PC-9 (cell line): ENCODE results near the gene ALKAL2. TPM values are rescaled to one million over a fixed set of nuclear protein-coding genes. Genes with fewer than 3 reads are reported as not detected.
"Not testable (repeated sequence)": the region's sequence is repeated elsewhere in the genome, so short reads cannot be mapped to it uniquely, and the experiment has no call there.

Source experiments
- BruUV-seq: library from RNA; stranded (reverse); fragments of 400-500 nt; replicated peaks from 2 replicates; lab custom pipeline; 2021; lab: Mats Ljungman, UMichigan
- CTCF ChIA-PET: fragments of 300-600 bp; sonication (Branson Sonifier 250); formaldehyde crosslinking; loops from one replicate; lab custom pipeline; 2022; ENCODE audit warnings: antibody characterized with exemption; lab: Charles Lee
- POLR2A ChIA-PET: fragments of 300-600 bp; sonication (Branson Sonifier 250); formaldehyde crosslinking; loops from one replicate; lab custom pipeline; 2022; ENCODE audit warnings: antibody characterized with exemption; ENCODE audit not compliant: unreplicated experiment; lab: Charles Lee
- DNase-seq, 2 experiments: peaks; one replicate each; pipeline versions ENCODE4 v3.0.0 to v3.0.0-alpha.2; 2015 to 2022; ENCODE audit warnings: mixed read lengths in 1 of 2
- H2AFZ ChIP-seq: fragments of 200-600 bp; sonication (generic); 2 replicates; pipeline ENCODE4 v1.8.1; 2017; ENCODE audit warnings: antibody characterized with exemption
- H3F3A ChIP-seq: fragments of 200-600 bp; sonication (generic); 2 replicates; pipeline ENCODE4 v1.8.1; 2017; ENCODE audit warnings: antibody characterized with exemption, mild to moderate bottlenecking, low read depth; ENCODE audit not compliant: insufficient read depth
- H3K27ac ChIP-seq: fragments of 200-600 bp; sonication (generic); 2 replicates; pipeline ENCODE4 v1.6.1; 2016; ENCODE audit warnings: mixed run types
- H3K27me3 ChIP-seq: fragments of 200-600 bp; sonication (generic); 2 replicates; pipeline ENCODE4 v1.6.1; 2016; ENCODE audit warnings: low read depth, mixed run types; ENCODE audit not compliant: insufficient read depth
- H3K36me3 ChIP-seq: fragments of 200-600 bp; sonication (generic); 2 replicates; pipeline ENCODE4 v1.6.1; 2016; ENCODE audit warnings: low read depth, mixed run types
- H3K4me1 ChIP-seq: fragments of 200-600 bp; sonication (generic); replicated peaks from 2 replicates; pipeline ENCODE4 v1.6.1; 2016; ENCODE audit warnings: mixed run types; ENCODE audit not compliant: insufficient read depth
- H3K4me2 ChIP-seq: fragments of 200-600 bp; sonication (generic); 2 replicates; pipeline ENCODE4 v1.6.1; 2017; ENCODE audit warnings: mixed run types
- H3K4me3 ChIP-seq: fragments of 200-600 bp; sonication (generic); 2 replicates; pipeline ENCODE4 v1.6.1; 2016; ENCODE audit warnings: mixed run types
- H3K79me2 ChIP-seq: fragments of 200-600 bp; sonication (generic); 2 replicates; pipeline ENCODE4 v1.6.1; 2017; ENCODE audit warnings: low read depth, mixed run types
- H3K9me2 ChIP-seq: fragments of 200-600 bp; sonication (generic); 2 replicates; pipeline ENCODE4 v1.8.1; 2017; ENCODE audit warnings: mild to moderate bottlenecking; ENCODE audit not compliant: insufficient read depth
- H3K9me3 ChIP-seq: fragments of 200-600 bp; sonication (generic); 2 replicates; pipeline ENCODE4 v1.8.1; 2016; ENCODE audit warnings: low read depth; ENCODE audit not compliant: insufficient read depth
- H4K20me1 ChIP-seq: fragments of 200-600 bp; sonication (generic); 2 replicates; pipeline ENCODE4 v1.8.1; 2017; ENCODE audit not compliant: insufficient read depth
- EZH2 ChIP-seq: fragments of 200-600 bp; sonication (generic); IDR thresholded peaks from 2 replicates; pipeline ENCODE4 v1.8.0; 2017; ENCODE audit warnings: antibody characterized with exemption, low read depth
- intact Hi-C: fragments of 100-400 bp; cut with micrococcal nuclease; formaldehyde crosslinking; loops from one replicate; pipeline ENCODE4 v1.10.0; 2022; ENCODE audit not compliant: unreplicated experiment
- total RNA-seq: library from RNA; stranded (reverse); gene quantifications from 2 replicates; pipeline ENCODE4 v1.2.3, GENCODE V29; 2021
- TF ChIP-seq, protein P1 (sequence below): fragments of 200-600 bp; sonication (generic); conservative IDR thresholded peaks from 2 replicates; pipeline ENCODE4 v1.6.1; 2017; ENCODE audit warnings: mixed run types, antibody characterized with exemption, mild to moderate bottlenecking, moderate library complexity

The ALKAL2 gene
- total RNA-seq, 1 experiment from 2014 or later, result not detected

DNA sequence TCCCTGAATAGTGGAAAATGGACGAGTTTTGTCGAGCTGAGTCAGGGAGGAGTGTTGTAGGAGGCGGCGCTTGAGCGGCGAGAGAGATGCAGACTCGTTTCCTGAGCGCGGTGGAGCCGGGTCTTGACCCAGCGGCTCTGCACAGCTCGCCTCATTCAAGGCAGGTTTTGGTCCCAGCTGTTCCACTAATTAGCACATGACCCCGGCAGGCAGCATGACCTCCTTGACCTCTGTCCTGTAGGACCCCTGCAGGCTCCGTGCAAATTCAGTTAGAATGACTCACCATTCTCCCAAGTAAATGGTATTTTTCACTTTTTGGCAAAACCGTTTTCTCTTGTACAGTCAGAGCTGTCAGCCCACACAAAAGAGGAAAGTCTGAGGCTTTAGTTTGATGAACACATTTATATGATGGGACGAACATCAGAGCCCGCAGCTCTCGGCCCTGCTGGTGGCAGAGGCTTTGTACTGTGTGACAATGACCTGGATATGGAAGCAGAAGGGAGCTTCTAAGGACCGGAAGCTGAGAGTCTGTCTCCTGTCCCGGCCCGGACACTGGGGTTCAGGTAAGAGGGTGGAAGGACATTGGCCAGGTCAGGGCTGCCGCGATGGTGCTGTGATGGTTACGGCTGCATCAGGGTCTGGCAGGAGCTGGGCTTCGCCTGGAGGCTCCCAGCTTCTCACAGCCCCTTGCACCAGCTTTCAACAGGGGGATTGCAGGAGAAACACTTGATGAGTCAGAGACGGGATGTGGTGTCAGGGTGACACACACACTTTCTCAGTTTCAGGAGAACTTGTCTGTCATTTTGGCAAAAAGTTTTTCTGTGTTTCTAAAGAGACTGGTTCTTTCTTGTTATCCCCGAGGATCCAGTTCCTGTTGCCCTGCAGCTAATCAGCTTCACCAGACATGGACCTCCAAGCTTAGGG, 29.9 kb upstream of the ALKAL2 start:
- Histone ChIP-seq H3K4me2 (peak overlapping the region; percentile 25), H3K9me2 (no peaks in the 10 kb centered on the region), H2AFZ (peak overlapping the region; percentile 11; the same call in 1 of the 2 replicates), H3K27ac (peak overlapping the region; percentile 44), H3K9me3 (no peaks in the 10 kb centered on the region), H3K36me3 (no peaks in the 10 kb centered on the region), H3K4me1 (peaks cover 11% of the 10 kb centered on the region; the same call in 1 of the 2 replicates), H4K20me1 (no peaks in the 10 kb centered on the region), H3K27me3 (peaks cover 4% of the 10 kb centered on the region; the same call in 1 of the 2 replicates), H3F3A (peaks cover 6% of the 10 kb centered on the region; the same call in 1 of the 2 replicates), H3K4me3 (no peak overlapping the region), H3K79me2 (no peaks in the 10 kb centered on the region)
- no TSS peak for BruUV-seq
- TF ChIP-seq EZH2, result no peak
- TF ChIP-seq, protein P1, sequence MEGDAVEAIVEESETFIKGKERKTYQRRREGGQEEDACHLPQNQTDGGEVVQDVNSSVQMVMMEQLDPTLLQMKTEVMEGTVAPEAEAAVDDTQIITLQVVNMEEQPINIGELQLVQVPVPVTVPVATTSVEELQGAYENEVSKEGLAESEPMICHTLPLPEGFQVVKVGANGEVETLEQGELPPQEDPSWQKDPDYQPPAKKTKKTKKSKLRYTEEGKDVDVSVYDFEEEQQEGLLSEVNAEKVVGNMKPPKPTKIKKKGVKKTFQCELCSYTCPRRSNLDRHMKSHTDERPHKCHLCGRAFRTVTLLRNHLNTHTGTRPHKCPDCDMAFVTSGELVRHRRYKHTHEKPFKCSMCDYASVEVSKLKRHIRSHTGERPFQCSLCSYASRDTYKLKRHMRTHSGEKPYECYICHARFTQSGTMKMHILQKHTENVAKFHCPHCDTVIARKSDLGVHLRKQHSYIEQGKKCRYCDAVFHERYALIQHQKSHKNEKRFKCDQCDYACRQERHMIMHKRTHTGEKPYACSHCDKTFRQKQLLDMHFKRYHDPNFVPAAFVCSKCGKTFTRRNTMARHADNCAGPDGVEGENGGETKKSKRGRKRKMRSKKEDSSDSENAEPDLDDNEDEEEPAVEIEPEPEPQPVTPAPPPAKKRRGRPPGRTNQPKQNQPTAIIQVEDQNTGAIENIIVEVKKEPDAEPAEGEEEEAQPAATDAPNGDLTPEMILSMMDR, result no peak
- no peak for DNase-seq
- intact Hi-C loops, result no loop called here
- POLR2A ChIA-PET, result no interaction called here
- CTCF ChIA-PET, result no interaction called here

GRCh38 chr2:316381-316780, 28.5 kb upstream of the ALKAL2 start:
- H3K27me3 ChIP-seq, result no peaks in the 10 kb centered on the region
- DNase-seq, result no peak
- no peaks in the 10 kb centered on the region for H3K36me3 ChIP-seq
- BruUV-seq, result no TSS peak
- peaks cover 11% of the 10 kb centered on the region; the same call in 1 of the 2 replicates for H3K4me1 ChIP-seq
- H3F3A ChIP-seq, result peaks cover 6% of the 10 kb centered on the region; the same call in 1 of the 2 replicates
- H3K4me2 ChIP-seq, result no peak overlapping the region
- H3K79me2 ChIP-seq, result no peaks in the 10 kb centered on the region
- intact Hi-C loops, result no loop called here
- no peaks in the 10 kb centered on the region for H3K9me2 ChIP-seq
- no peaks in the 10 kb centered on the region for H4K20me1 ChIP-seq
- H3K27ac ChIP-seq, result no peak overlapping the region
- no peak overlapping the region for H3K4me3 ChIP-seq
- CTCF ChIA-PET, result no interaction called here
- no peaks in the 10 kb centered on the region for H3K9me3 ChIP-seq
- TF ChIP-seq EZH2, result no peak
- TF ChIP-seq, protein P1, result no peak
- POLR2A ChIA-PET, result no interaction called here
- no peak overlapping the region for H2AFZ ChIP-seq

DNA sequence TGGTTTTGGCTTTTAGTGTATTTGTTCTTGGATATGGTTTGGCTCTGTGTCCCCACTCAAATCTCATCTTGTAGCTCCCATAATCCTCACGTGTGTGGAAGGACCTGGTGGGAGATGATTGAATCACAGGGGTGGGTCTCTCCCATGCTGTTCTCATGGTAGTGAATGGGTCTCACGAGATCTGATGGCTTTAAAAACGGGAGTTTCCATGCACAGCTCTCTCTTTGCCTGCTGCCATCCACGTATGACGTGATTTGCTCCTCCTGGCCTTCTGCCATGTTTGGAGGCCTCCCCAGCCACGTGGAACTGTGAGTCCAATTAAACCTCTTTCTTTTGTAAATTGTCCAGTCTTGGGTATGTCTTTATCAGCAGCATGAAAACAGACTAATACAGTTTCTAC, 28.0 kb upstream of the ALKAL2 start:
- POLR2A ChIA-PET, H3K4me2 ChIP-seq, H3K9me3 ChIP-seq, H3K4me3 ChIP-seq, CTCF ChIA-PET, DNase-seq, H3K36me3 ChIP-seq, H2AFZ ChIP-seq, H3K27me3 ChIP-seq, intact Hi-C loops, H4K20me1 ChIP-seq, H3K79me2 ChIP-seq, H3K27ac ChIP-seq, H3K9me2 ChIP-seq, H3F3A ChIP-seq, BruUV-seq: not testable (repeated sequence)
- peaks cover 11% of the 10 kb centered on the region; the same call in 1 of the 2 replicates for H3K4me1 ChIP-seq
